HCT116 (cell line): ENCODE measurements around the gene CRHR2. TPM values are rescaled to one million over a fixed set of nuclear protein-coding genes. Genes with fewer than 3 reads are reported as not detected.

Experiments used
- ATAC-seq: fragments of 200-7000 bp; cut with Tn5 transposase; 2 replicates; pipeline ENCODE4 v1.9.1; 2020; ENCODE audit warnings: mild to moderate bottlenecking, moderate library complexity
- BruUV-seq: library from RNA; stranded (reverse); fragments of 400-500 nt; replicated peaks from 2 replicates; lab custom pipeline; 2021; lab: Mats Ljungman, UMichigan
- CTCF ChIA-PET: fragments of 300-600 bp; sonication (Branson Sonifier 250); formaldehyde crosslinking; loops from one replicate; lab custom pipeline; 2021; ENCODE audit warnings: antibody characterized with exemption; lab: Charles Lee
- POLR2A ChIA-PET: fragments of 300-600, 350-600 bp; sonication (Branson Sonifier 250); formaldehyde crosslinking; loops from one replicate; lab custom pipeline; 2021; ENCODE audit warnings: antibody characterized with exemption; lab: Charles Lee
- RAD21 ChIA-PET, 2 experiments: fragments of 300-600 bp; sonication (Branson Sonifier 250); formaldehyde crosslinking; loops; one replicate each; lab custom pipeline; 2023; ENCODE audit warnings: low total read pairs in 2 of 2; ENCODE audit not compliant: uncharacterized antibody in 2 of 2, unreplicated experiment in 2 of 2, low non-redundant PET in 1 of 2; lab: Charles Lee
- DNase-seq: peaks from one replicate; pipeline ENCODE4 v3.0.0-alpha.2; 2010; ENCODE audit warnings: low read depth, low spot score
- H2AFZ ChIP-seq: fragments of 200-600 bp; shearing (Covaris generic), sonication (generic); 2 replicates; pipeline ENCODE4 v1.6.1; 2017; ENCODE audit warnings: low read depth, mixed run types, mixed read lengths, antibody characterized with exemption, low read length; ENCODE audit not compliant: poor library complexity, severe bottlenecking
- H3K27ac ChIP-seq: 2 replicates; pipeline ENCODE4 v1.5.1; 2012; ENCODE audit warnings: low read depth, low read length
- H3K27me3 ChIP-seq: fragments of 200-600 bp; sonication (generic); 2 replicates; pipeline ENCODE4 v1.6.1; 2016; ENCODE audit warnings: mixed run types, low read length, mixed read lengths; ENCODE audit not compliant: insufficient read depth
- H3K36me3 ChIP-seq, 2 experiments: fragments of 200-500 bp in 1 of 2; fragments of 200-600 bp in 1 of 2; sonication (Bioruptor generic) in 1 of 2; sonication (generic) in 1 of 2; 2 replicates each; pipeline versions ENCODE4 v1.5.1 to v1.6.1; 2014 to 2016; ENCODE audit warnings: low read length in 2 of 2, inconsistent platforms in 1 of 2, mixed read lengths in 1 of 2, mixed run types in 1 of 2; ENCODE audit not compliant: insufficient read depth in 2 of 2, control insufficient read depth in 1 of 2
- H3K4me1 ChIP-seq, 2 experiments: fragments of 200-600 bp in 1 of 2; sonication (generic) in 1 of 2; 2 replicates each; pipeline versions ENCODE4 v1.5.1 to v1.6.1; 2012 to 2017; ENCODE audit warnings: low read length in 2 of 2, inconsistent platforms in 1 of 2, mild to moderate bottlenecking in 1 of 2, mixed read lengths in 1 of 2, mixed run types in 1 of 2, moderate library complexity in 1 of 2; ENCODE audit not compliant: insufficient read depth in 2 of 2, control insufficient read depth in 1 of 2
- H3K4me2 ChIP-seq: fragments of 200-600 bp; sonication (generic); 2 replicates; pipeline ENCODE4 v1.6.1; 2017; ENCODE audit warnings: mixed run types, low read length, mixed read lengths
- H3K4me3 ChIP-seq, 2 experiments: fragments of 200-600 bp in 1 of 2; sonication (generic) in 1 of 2; replicated peaks in 1 of 2; 2 replicates each; pipeline ENCODE4 v1.5.1; 2011 to 2016; ENCODE audit warnings: low read length in 2 of 2, control low read depth in 1 of 2, low read depth in 1 of 2, mild to moderate bottlenecking in 1 of 2, mixed read lengths in 1 of 2, mixed run types in 1 of 2
- H3K79me2 ChIP-seq: fragments of 200-600 bp; sonication (generic); 2 replicates; pipeline ENCODE4 v1.6.1; 2017; ENCODE audit warnings: mild to moderate bottlenecking, mixed run types, low read length, moderate library complexity, mixed read lengths; ENCODE audit not compliant: insufficient read depth
- H3K9ac ChIP-seq: fragments of 200-600 bp; sonication (generic); 2 replicates; pipeline ENCODE4 v1.6.1; 2016; ENCODE audit warnings: low read length, mixed read lengths
- H3K9me2 ChIP-seq: fragments of 200-600 bp; sonication (generic), shearing (Covaris generic); 2 replicates; pipeline ENCODE4 v1.6.1; 2017; ENCODE audit warnings: mixed run types, mild to moderate bottlenecking, moderate library complexity; ENCODE audit not compliant: insufficient read depth
- H3K9me3 ChIP-seq, 2 experiments: fragments of 200-500 bp in 1 of 2; fragments of 200-600 bp in 1 of 2; sonication (Bioruptor generic) in 1 of 2; sonication (generic) in 1 of 2; 2 replicates each; pipeline ENCODE4 v1.6.1; 2014 to 2017; ENCODE audit warnings: low read length in 2 of 2, mixed read lengths in 2 of 2, inconsistent platforms in 1 of 2, low read depth in 1 of 2, mild to moderate bottlenecking in 1 of 2, mixed run types in 1 of 2, moderate library complexity in 1 of 2; ENCODE audit not compliant: control insufficient read depth in 1 of 2, insufficient read depth in 1 of 2
- H4K20me1 ChIP-seq: fragments of 200-600 bp; sonication (generic), shearing (Covaris generic); 2 replicates; pipeline ENCODE4 v1.6.1; 2017; ENCODE audit warnings: mixed run types, mild to moderate bottlenecking, moderate library complexity; ENCODE audit not compliant: insufficient read depth
- CBX3 ChIP-seq: IDR thresholded peaks from 2 replicates; pipeline ENCODE4 v1.6.1; 2012; ENCODE audit warnings: low read depth
- EZH2phosphoT487 ChIP-seq: fragments of 200-600 bp; IDR thresholded peaks from 2 replicates; pipeline ENCODE4 v1.6.1; 2018; ENCODE audit warnings: antibody characterized with exemption, borderline replicate concordance
- JUND ChIP-seq: IDR thresholded peaks from 2 replicates; pipeline ENCODE4 v1.6.1; 2012
- SP1 ChIP-seq: IDR thresholded peaks from 2 replicates; pipeline ENCODE4 v1.6.1; 2012; ENCODE audit warnings: low read depth
- ZNF274 ChIP-seq: fragments of 200-500 bp; sonication (Bioruptor generic); IDR thresholded peaks from 2 replicates; pipeline ENCODE4 v1.6.1; 2014; ENCODE audit warnings: mild to moderate bottlenecking, low read depth, low read length, inconsistent platforms
- intact Hi-C: fragments of 100-400 bp; cut with micrococcal nuclease; formaldehyde crosslinking; loops from 2 replicates; pipeline ENCODE4 v1.10.0; 2022
- total RNA-seq: library from RNA; stranded (reverse); gene quantifications from one replicate; pipeline ENCODE4 v1.2.1, GENCODE V29; 2021; ENCODE audit not compliant: unreplicated experiment
- TF ChIP-seq, protein P1 (sequence below): IDR thresholded peaks from 2 replicates; pipeline ENCODE4 v1.6.1; 2011; ENCODE audit warnings: mild to moderate bottlenecking, low read length, moderate library complexity; ENCODE audit not compliant: insufficient replicate concordance; ENCODE audit errors: extremely low read depth

Gene CRHR2
- total RNA-seq, 1 experiment from 2014 or later = not detected

DNA sequence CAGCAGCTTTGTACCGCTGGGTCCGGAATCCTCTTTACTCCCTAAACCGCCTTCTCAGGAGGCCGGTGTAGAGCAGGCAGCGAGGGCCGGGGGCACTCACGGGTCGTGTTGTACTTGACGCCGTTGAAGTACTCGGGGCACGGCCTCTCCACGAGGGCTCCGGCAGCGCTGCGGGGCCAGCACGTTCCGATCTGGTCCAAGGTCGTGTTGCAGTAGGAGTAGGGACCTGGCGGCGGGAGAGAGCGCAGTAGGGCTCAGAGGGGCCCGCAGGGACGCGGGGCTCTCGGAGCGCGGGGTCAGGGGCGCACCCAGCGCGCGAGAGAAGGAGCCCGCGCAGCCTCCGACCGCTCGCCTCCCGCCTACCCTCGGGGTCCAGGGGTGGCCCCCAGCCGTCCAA lies 443 bp downstream of the CRHR2 start:
- TF ChIP-seq SP1 = no peak
- TF ChIP-seq CBX3 = no peak
- no peak for TF ChIP-seq JUND
- no peak for TF ChIP-seq ZNF274
- no peak for TF ChIP-seq EZH2phosphoT487
- ChIA-PET CTCF (no interaction called here), RAD21 (no interaction called here), POLR2A (no interaction called here)
- no peak overlapping the region for H3K9ac ChIP-seq
- H2AFZ ChIP-seq = no peak overlapping the region
- H3K36me3 ChIP-seq = no peaks in the 10 kb centered on the region
- H4K20me1 ChIP-seq = no peaks in the 10 kb centered on the region
- no peak overlapping the region for H3K27ac ChIP-seq
- no peak overlapping the region for H3K4me3 ChIP-seq
- H3K9me3 ChIP-seq = no peaks in the 10 kb centered on the region
- H3K9me2 ChIP-seq = no peaks in the 10 kb centered on the region
- H3K79me2 ChIP-seq = no peaks in the 10 kb centered on the region
- intact Hi-C loops = no loop called here
- DNase-seq (no peak), ATAC-seq (no peak)
- H3K4me2 ChIP-seq = no peak overlapping the region
- H3K27me3 ChIP-seq = peaks cover 41% of the 10 kb centered on the region
- BruUV-seq = no TSS peak
- H3K4me1 ChIP-seq = no peaks in the 10 kb centered on the region

DNA sequence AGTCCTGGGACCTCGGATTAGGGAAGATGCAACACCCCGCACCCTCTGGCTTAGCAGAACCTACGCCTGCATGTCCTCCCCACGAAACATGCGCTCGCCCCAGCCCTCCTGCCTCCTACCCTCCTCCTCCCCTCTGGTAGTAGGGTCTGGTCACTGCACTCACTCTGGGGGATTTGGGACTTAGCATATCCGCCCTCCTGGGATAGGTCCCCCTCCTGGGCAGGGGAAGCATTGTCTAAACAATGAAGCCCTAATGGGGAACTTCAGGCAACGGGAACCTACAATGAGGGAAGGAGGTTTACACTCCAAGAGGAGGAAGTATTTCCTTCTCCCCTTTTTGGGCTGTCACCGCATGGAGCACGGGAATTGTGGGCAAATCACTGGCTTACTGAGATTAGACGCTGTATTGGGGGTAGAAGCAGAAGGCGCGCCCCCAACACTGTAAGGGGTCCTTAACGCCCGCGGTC lies 892 bp downstream of the CRHR2 start:
- ATAC-seq = no peak
- Histone ChIP-seq H3K79me2 (no peaks in the 10 kb centered on the region), H3K9ac (no peak overlapping the region), H3K9me2 (no peaks in the 10 kb centered on the region), H3K27ac (no peak overlapping the region), H3K9me3 (no peaks in the 10 kb centered on the region), H3K27me3 (peaks cover 45% of the 10 kb centered on the region), H2AFZ (no peak overlapping the region), H3K4me2 (no peak overlapping the region), H3K4me3 (no peak overlapping the region), H3K36me3 (no peaks in the 10 kb centered on the region), H4K20me1 (no peaks in the 10 kb centered on the region), H3K4me1 (no peaks in the 10 kb centered on the region)
- DNase-seq = no peak
- CTCF ChIA-PET = no interaction called here
- RAD21 ChIA-PET = no interaction called here
- BruUV-seq = no TSS peak
- TF ChIP-seq, protein P1, sequence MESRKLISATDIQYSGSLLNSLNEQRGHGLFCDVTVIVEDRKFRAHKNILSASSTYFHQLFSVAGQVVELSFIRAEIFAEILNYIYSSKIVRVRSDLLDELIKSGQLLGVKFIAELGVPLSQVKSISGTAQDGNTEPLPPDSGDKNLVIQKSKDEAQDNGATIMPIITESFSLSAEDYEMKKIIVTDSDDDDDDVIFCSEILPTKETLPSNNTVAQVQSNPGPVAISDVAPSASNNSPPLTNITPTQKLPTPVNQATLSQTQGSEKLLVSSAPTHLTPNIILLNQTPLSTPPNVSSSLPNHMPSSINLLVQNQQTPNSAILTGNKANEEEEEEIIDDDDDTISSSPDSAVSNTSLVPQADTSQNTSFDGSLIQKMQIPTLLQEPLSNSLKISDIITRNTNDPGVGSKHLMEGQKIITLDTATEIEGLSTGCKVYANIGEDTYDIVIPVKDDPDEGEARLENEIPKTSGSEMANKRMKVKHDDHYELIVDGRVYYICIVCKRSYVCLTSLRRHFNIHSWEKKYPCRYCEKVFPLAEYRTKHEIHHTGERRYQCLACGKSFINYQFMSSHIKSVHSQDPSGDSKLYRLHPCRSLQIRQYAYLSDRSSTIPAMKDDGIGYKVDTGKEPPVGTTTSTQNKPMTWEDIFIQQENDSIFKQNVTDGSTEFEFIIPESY = no peak
- intact Hi-C loops = no loop called here
- POLR2A ChIA-PET = no interaction called here
